OCI-LY7 (cell line): ENCODE results near the gene TMEM207. TPM values are rescaled to one million over a fixed set of nuclear protein-coding genes. Genes with fewer than 3 reads are reported as not detected.

Source experiments
- BruUV-seq: library from RNA; stranded (reverse); fragments of 400-500 nt; replicated peaks from 2 replicates; lab custom pipeline; 2021; lab: Mats Ljungman, UMichigan
- CTCF ChIA-PET: fragments of 300-600 bp; sonication (Branson Sonifier 250); formaldehyde crosslinking; loops from one replicate; lab custom pipeline; 2022; ENCODE audit warnings: antibody characterized with exemption; ENCODE audit not compliant: unreplicated experiment; lab: Charles Lee
- POLR2A ChIA-PET: fragments of 300-600 bp; sonication (Branson Sonifier 250); formaldehyde crosslinking; loops from one replicate; lab custom pipeline; 2022; ENCODE audit warnings: antibody characterized with exemption; lab: Charles Lee
- DNase-seq: peaks from one replicate; pipeline ENCODE4 v3.0.0-alpha.2; 2015; ENCODE audit warnings: low spot score
- H2AFZ ChIP-seq: fragments of 200-600 bp; sonication (generic), shearing (Covaris generic); 2 replicates; pipeline ENCODE4 v1.6.1; 2014; ENCODE audit warnings: mild to moderate bottlenecking, antibody characterized with exemption, low read length, moderate library complexity
- H3K27ac ChIP-seq: fragments of 200-600 bp; sonication (generic); 2 replicates; pipeline ENCODE4 v1.5.1; 2014; ENCODE audit warnings: mixed run types, low read depth, mild to moderate bottlenecking, moderate library complexity, low read length, inconsistent platforms; ENCODE audit not compliant: poor library complexity, severe bottlenecking
- H3K36me3 ChIP-seq: fragments of 200-600 bp; sonication (generic); 2 replicates; pipeline ENCODE4 v1.6.1; 2014; ENCODE audit warnings: mild to moderate bottlenecking, antibody characterized with exemption, low read length, moderate library complexity, mixed read lengths; ENCODE audit not compliant: insufficient read depth
- H3K4me1 ChIP-seq: fragments of 200-600 bp; sonication (generic); 2 replicates; pipeline ENCODE4 v1.5.1; 2014; ENCODE audit warnings: mild to moderate bottlenecking, low read length; ENCODE audit not compliant: insufficient read depth, poor library complexity, severe bottlenecking
- H3K4me2 ChIP-seq: fragments of 200-600 bp; sonication (generic); 2 replicates; pipeline ENCODE4 v1.6.1; 2014; ENCODE audit warnings: mild to moderate bottlenecking, low read length
- H3K4me3 ChIP-seq: fragments of 200-600 bp; sonication (generic); 2 replicates; pipeline ENCODE4 v1.5.1; 2014; ENCODE audit warnings: mild to moderate bottlenecking, low read depth, low read length; ENCODE audit not compliant: poor library complexity, severe bottlenecking
- H3K79me2 ChIP-seq: fragments of 200-600 bp; sonication (generic); 2 replicates; pipeline ENCODE4 v1.6.1; 2016; ENCODE audit warnings: low read depth, mild to moderate bottlenecking, low read length, moderate library complexity, mixed read lengths; ENCODE audit not compliant: insufficient read depth
- H3K9me2 ChIP-seq: fragments of 200-600 bp; sonication (generic); 2 replicates; pipeline ENCODE4 v1.6.1; 2016; ENCODE audit warnings: mild to moderate bottlenecking, low read length, mixed read lengths; ENCODE audit not compliant: insufficient read depth
- H3K9me3 ChIP-seq: fragments of 200-600 bp; sonication (generic); 2 replicates; pipeline ENCODE4 v1.6.1; 2014; ENCODE audit warnings: mild to moderate bottlenecking, mixed run types, low read length, mixed read lengths
- H4K20me1 ChIP-seq: fragments of 200-600 bp; sonication (generic); 2 replicates; pipeline ENCODE4 v1.6.1; 2014; ENCODE audit warnings: mild to moderate bottlenecking, antibody characterized with exemption, low read length, moderate library complexity, mixed read lengths; ENCODE audit not compliant: insufficient read depth
- EZH2phosphoT487 ChIP-seq: fragments of 200-600 bp; sonication (generic); IDR thresholded peaks from 2 replicates; pipeline ENCODE4 v1.6.1; 2018; ENCODE audit warnings: low read depth, borderline replicate concordance, mild to moderate bottlenecking, mixed run types, antibody characterized with exemption, low read length, moderate library complexity, mixed read lengths
- intact Hi-C: fragments of 100-400 bp; cut with micrococcal nuclease; formaldehyde crosslinking; loops from one replicate; pipeline ENCODE4 v1.10.0; 2022; ENCODE audit not compliant: unreplicated experiment
- total RNA-seq, 2 experiments: library from RNA; depleted of rRNA in 1 of 2; stranded (reverse); fragments of >200 nt in 1 of 2; shearing (Covaris generic) in 1 of 2; gene quantifications; 2 replicates each; pipeline ENCODE4 v1.2.3, GENCODE V29; 2014 to 2022
- TF ChIP-seq, protein P1 (sequence below): fragments of 200-600 bp; sonication (generic); conservative IDR thresholded peaks from 2 replicates; pipeline ENCODE4 v1.5.1; 2014; ENCODE audit warnings: mild to moderate bottlenecking, antibody characterized with exemption, low read length, moderate library complexity, mixed read lengths

TMEM207 gene
- total RNA-seq, 2 experiments from 2014 or later, result not detected

DNA sequence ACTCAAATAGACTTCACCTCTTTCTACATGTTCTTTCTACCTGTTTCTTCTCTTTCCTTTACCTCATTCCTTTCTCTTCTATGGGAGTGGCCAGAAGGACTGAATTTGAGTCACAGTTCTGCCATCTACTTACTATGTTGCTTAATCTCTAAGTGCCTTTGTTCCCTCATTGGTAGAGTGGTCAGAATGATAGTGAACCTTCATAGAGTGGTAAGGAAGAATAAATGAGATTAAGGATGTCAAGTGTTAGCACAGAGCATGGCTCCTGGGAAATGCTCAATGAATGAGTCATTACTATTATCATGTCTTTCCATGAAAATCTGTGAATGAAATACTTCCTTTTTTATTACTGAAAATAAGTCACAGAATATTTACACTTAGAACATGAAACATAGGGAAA is 17.5 kb downstream of the TMEM207 start:
- H3K9me2 ChIP-seq, result no peaks in the 10 kb centered on the region
- no peak overlapping the region for H3K27ac ChIP-seq
- ChIA-PET POLR2A (no interaction called here), CTCF (no interaction called here)
- no peak overlapping the region for H3K4me2 ChIP-seq
- DNase-seq, result no peak
- TF ChIP-seq EZH2phosphoT487, result no peak
- TF ChIP-seq, protein P1, sequence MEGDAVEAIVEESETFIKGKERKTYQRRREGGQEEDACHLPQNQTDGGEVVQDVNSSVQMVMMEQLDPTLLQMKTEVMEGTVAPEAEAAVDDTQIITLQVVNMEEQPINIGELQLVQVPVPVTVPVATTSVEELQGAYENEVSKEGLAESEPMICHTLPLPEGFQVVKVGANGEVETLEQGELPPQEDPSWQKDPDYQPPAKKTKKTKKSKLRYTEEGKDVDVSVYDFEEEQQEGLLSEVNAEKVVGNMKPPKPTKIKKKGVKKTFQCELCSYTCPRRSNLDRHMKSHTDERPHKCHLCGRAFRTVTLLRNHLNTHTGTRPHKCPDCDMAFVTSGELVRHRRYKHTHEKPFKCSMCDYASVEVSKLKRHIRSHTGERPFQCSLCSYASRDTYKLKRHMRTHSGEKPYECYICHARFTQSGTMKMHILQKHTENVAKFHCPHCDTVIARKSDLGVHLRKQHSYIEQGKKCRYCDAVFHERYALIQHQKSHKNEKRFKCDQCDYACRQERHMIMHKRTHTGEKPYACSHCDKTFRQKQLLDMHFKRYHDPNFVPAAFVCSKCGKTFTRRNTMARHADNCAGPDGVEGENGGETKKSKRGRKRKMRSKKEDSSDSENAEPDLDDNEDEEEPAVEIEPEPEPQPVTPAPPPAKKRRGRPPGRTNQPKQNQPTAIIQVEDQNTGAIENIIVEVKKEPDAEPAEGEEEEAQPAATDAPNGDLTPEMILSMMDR, result no peak
- H3K36me3 ChIP-seq, result no peaks in the 10 kb centered on the region
- intact Hi-C loops, result no loop called here
- no peaks in the 10 kb centered on the region for H3K4me1 ChIP-seq
- no peak overlapping the region for H2AFZ ChIP-seq
- no peak overlapping the region for H3K4me3 ChIP-seq
- no TSS peak for BruUV-seq
- H4K20me1 ChIP-seq, result no peaks in the 10 kb centered on the region
- H3K79me2 ChIP-seq, result no peaks in the 10 kb centered on the region
- H3K9me3 ChIP-seq, result no peaks in the 10 kb centered on the region

DNA sequence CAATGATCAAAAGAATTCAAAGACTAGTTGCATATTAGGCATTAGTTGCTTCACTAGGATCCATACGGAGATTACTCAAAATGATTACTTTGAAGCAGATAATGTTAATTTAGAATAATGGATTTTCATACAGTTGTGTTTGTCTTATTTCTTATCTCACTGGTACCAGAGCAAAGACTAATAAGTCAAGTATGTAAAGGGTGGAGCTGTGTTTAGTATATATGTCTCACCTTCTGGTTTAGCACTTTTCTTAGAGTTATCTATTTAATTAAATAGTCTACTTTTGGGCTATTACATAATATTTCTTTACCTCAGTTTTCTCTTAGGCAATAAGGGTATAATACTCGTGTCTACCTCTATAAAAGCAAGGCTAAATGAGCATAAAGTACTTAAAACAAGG is 18.8 kb downstream of the TMEM207 start:
- H3K36me3 ChIP-seq, result no peaks in the 10 kb centered on the region
- ChIA-PET CTCF (no interaction called here), POLR2A (no interaction called here)
- no peaks in the 10 kb centered on the region for H3K4me1 ChIP-seq
- H3K4me2 ChIP-seq, result no peak overlapping the region
- no peaks in the 10 kb centered on the region for H3K9me2 ChIP-seq
- no peak overlapping the region for H3K27ac ChIP-seq
- TF ChIP-seq, protein P1, result no peak
- no peak for TF ChIP-seq EZH2phosphoT487
- H2AFZ ChIP-seq, result no peak overlapping the region
- no TSS peak for BruUV-seq
- no peaks in the 10 kb centered on the region for H3K79me2 ChIP-seq
- DNase-seq, result no peak
- no peaks in the 10 kb centered on the region for H4K20me1 ChIP-seq
- intact Hi-C loops, result no loop called here
- H3K4me3 ChIP-seq, result no peak overlapping the region
- H3K9me3 ChIP-seq, result no peaks in the 10 kb centered on the region

DNA sequence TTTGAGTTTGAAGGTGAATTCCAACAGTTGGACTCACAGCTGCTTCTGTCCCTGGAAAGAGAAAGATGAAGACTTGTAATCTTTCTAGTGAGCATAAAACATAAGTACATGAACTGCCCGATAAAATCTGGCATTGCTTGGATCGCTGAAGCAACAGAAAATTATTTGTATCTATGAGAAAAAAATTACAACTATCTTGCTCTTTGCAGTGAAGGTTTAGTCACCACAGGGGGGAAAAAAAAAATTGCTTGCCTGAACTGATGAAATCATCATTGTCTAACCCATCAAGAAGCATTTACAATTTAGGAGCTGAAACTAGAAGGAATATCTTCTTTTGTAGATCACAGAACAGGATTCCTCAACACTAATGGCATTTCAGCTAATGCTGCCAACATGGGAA is 20.0 kb downstream of the TMEM207 start:
- Histone ChIP-seq H3K27ac (no peak overlapping the region), H3K9me2 (no peaks in the 10 kb centered on the region), H3K4me2 (no peak overlapping the region), H3K4me3 (no peak overlapping the region), H3K79me2 (no peaks in the 10 kb centered on the region), H4K20me1 (no peaks in the 10 kb centered on the region), H2AFZ (no peak overlapping the region), H3K9me3 (no peaks in the 10 kb centered on the region), H3K4me1 (no peaks in the 10 kb centered on the region), H3K36me3 (no peaks in the 10 kb centered on the region)
- CTCF ChIA-PET, result no interaction called here
- POLR2A ChIA-PET, result interaction anchor here (0.7 kb wide), 1 partner anchor 11 kb away, joined by 3 read pairs; no protein-coding TSS in a partner anchor
- BruUV-seq, result no TSS peak
- DNase-seq, result no peak
- TF ChIP-seq, protein P1, result no peak
- no peak for TF ChIP-seq EZH2phosphoT487
- intact Hi-C loops, result no loop called here
